ENCODE measurements around the gene THSD4. TPM values are rescaled to one million over a fixed set of nuclear protein-coding genes. Genes with fewer than 3 reads are reported as not detected.

THSD4 gene
- total RNA-seq, 1 donor from 2014 or later, result 5.1 TPM

DNA sequence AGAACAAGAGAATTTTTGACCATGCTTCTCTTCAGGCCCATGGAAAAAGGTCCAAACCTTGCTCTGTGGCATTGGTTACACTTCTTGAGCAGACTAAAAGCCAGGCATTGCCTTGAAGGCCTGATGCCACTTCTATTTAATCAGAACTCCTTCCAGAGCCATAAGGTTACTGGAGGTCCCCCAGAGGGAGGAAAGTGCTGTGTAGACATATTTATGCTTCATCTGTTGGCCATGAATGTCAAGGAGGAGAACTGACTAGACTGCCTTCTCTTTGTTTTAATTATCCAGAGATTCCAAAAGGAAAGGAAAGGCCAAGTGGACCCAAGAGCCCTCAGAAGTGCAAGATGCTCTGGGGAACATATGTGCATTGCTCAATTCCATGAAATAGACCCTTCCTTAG, 402.5 kb downstream of the THSD4 start:
- DNase-seq (ENCODE audit: low spot score), result no peak

DNA sequence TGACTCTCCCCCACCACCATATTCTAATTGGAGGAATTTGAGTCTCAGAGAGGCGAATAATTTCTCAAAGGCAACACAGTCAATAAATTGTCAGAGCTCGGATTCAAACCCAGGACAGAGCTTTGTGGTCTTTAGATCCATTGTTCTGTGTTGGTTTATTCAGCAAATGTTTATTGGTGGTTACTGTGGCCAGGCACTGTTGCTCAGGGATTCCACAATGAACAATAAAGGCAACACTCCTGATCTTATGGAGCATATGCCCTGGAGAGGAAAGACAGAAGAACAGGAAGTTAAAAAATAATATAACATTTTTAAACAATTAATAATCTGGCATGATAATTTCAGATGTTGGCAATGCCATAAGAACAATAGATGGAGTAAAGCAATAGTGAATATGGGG, 403.4 kb downstream of the THSD4 start:
- no peak for DNase-seq (ENCODE audit: low spot score)

DNA sequence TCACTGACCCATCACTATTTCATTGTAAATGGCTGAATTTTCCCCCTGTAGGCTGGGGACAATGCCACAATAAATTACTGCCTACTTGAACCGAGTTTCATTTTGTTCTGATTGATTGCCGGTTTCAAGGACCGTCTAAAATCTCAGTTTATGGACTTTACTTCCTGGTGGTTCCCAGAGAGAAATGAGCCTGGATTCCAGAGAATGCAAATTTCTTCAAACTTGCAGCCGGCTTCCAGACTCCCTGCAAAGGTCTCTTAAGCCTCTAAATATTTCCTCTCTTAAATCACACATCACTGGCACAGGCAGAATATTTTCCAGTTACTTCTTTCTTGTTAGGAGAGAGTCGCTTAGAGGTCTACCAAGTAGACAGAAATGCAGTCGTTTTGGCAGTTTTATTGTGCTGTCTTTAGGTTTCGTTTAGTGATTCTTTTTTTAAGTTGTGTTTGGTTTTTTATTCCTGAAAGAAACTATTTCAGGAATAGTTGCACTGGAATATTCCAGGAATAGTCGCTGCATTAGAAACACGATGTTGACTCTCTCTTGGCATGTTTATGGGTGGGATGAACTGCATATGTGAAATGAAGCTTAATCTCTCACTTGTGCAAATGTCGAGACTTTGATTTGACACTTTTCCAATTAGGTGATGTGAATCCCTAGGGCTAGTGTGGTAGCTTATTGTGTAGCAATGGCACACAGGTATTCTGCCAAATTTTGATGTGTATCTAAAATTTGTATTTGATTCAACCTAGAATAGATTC, 411.0 kb downstream of the THSD4 start:
- no peak for DNase-seq (ENCODE audit: low spot score)

DNA sequence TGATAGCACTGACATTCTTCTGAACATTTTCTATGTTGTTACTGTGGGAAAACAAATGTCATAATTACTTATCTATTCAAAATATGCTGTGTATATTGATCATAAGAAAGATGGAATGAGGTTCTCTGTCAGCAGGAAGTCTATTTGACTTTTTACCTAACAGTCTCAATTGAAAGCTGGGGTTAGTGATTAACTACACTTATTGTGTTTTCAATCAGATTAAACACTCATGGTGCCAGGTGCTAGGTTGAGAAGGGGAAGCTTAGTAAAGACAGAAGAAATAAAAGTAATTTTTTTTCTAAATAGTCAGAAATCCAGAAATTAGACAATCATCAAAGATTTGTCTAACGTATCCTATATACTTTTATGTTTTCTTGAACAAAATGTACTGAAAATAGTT, 414.1 kb downstream of the THSD4 start:
- DNase-seq (ENCODE audit: low spot score), result no peak

DNA sequence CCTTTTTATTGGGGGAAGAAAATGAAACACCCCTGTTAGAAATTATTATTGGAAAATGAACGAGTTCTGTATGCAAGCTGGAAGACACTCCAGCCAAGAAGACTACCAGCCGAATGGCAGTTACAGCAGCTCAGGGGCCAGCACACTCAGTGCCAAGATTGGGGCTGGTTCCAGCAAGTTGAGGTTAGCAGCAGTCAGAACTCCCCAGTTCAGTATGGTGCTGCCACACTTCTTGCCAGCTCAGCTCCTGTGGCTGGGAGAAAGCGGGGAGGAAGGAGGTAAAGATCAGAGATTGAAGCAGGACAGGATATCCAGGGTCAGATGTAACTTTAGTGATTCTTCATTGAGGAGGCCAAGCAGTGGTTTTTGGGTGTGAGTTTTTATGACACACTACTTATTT, 414.8 kb downstream of the THSD4 start:
- DNase-seq (ENCODE audit: low spot score), result no peak

DNA sequence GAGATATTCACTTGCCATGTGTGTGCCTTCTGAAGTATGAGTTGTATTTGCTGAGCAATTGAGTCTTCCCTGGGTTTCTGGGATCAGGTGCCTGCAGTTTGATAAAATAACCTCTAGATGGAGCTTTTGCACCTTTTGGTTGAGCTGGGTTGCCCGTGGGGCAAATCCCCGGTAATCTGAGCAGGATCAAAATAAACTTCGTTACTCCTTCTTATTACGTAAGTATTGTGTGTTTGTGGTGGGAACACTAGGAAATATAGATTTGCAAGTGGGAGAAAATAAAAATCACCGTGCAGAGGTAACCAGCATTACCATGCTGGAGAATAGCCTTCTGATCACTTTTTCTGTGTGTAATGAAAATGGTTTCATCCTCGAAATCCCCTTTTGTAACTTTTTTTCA, 417.7 kb downstream of the THSD4 start:
- DNase-seq (ENCODE audit: low spot score), result no peak

DNA sequence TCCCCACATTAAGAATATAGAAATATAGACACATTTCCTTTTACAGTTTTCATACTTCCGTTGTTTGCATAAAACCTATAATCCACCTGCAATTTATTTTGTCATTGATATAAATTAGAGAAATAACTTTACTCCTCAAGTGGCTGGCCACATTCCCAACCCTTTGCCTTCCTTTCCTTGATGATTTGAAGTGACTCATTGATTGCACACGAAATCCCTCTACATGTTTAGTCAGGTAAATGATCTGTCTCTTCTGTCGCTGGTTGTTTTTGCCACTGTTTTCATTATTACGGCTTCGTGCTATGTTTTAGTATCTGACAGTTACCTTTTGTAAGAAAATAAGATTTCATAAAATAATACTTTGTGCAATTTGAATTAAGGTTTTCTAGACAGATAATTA, 422.9 kb downstream of the THSD4 start:
- DNase-seq (ENCODE audit: low spot score), result no peak

DNA sequence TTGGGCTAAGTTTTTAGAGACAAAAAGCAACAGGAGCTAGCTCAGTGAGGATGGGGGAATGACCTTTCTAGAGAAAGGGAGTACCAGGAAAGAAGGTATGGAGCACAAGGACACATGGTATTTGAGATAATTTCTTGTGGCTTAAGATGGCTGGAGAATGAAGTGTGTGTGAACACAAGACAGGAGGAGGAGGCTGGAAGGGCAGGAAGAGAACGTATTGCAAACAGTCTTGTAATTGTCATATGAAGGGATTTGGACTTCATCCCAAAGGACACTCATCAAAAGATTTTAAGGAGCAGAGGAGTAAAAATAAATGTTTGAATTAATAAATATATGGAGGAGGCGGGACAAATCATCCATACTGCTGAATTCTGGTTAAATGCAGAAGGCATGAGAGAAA, 426.5 kb downstream of the THSD4 start:
- DNase-seq (ENCODE audit: low spot score), result no peak

DNA sequence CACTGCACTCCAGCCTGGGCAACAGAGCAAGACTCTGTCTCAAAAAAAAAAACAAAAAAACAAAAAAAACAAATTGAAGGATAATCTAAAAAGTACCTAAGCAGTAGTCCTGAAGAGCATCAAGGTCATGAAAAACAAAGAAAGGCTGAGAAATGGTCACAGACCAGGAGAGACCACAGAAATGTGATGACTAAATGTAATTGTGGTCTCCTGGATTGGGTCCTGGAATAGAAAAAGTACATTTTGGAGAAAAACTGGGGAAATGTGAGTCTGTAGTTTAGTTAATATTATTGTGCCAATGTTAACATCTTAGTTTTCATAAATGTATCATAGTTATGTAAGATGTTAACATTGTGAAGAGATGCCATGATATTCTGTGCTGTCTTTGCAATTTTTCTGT, 427.6 kb downstream of the THSD4 start:
- DNase-seq (ENCODE audit: low spot score), result no peak

DNA sequence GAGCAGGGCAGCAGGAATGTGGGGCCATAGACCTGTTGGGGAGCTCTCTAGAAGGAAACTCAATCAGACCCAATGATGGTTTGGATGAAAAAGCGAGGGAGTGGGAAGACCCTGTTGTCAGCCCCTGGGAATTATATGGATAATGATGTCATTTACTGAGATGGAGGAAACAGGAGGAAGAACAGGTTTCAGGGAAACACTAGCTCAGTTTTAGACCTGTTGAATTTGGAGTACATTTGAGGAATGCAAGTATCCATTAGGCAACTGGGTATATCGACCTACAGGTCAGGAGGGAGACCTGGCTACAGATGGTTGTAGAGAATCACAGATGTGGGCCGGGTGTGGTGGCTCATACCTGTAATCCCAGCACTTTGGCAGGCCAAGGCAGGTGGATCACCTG, 428.1 kb downstream of the THSD4 start:
- no peak for DNase-seq (ENCODE audit: low spot score)

DNA sequence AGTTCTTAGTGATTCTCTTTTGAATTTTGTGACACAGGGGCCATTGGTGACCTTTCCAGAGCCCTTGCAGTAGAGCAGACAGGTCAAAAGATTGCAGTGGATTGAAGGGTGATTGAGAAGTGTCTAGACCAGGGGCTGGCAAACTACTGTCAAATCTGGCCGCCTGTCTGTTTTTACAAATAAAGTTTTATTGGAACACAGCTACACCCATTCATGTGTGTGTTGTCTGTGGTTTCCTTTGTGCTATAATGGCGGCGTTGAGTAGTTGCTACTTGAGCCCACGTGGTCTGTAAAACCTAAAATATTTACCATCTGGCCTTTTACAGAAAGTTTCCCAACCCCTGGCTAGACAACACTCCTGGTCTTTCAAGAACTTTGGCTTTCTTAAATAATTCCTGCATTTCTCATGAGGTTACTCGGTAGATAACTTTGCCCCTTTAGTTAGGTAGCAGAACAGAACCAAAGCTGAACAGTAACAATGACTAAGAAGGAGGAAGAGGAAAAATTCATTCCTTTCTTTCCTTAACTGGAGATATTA, 430.0 kb downstream of the THSD4 start:
- DNase-seq (ENCODE audit: low spot score), result no peak

DNA sequence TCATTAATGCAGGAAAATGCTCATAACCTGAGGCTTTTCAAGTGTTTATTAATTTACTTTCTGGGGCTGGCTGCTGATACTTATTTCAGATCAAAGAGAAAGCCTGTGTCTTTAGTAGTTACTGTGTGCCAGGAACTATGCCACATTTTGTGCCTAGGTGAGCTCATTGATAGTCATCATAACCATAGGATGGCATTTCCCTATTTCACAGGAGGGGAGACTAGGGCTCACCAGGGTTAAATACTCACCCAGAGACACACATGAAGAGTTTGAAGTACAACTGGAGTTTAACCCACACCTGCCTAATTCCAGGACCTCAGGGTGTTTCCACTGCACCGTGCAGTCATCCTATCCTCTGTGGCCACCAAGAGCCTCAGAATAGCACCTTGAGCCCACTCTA, 430.7 kb downstream of the THSD4 start:
- no peak for DNase-seq (ENCODE audit: low spot score)

DNA sequence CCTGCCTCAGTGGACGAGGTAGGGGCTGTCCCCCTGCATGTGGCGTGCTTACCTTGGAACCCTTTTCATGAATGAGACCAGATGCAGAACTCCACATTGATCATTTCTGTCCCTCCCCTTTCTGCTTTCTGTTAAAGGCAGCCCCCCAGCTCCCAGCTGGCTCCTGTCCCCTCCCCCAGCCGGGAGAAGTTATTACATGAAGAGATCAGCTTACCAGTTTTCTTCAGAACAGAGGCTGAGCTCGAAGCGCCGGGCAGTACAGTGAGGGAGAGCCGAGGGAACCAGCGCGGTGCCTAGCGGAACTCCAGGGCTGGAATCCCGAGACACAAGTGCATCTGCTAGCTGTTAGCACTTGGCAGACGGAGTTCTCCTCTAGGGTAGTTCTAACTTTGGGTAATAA, 431.7 kb downstream of the THSD4 start:
- no peak for DNase-seq (ENCODE audit: low spot score)

DNA sequence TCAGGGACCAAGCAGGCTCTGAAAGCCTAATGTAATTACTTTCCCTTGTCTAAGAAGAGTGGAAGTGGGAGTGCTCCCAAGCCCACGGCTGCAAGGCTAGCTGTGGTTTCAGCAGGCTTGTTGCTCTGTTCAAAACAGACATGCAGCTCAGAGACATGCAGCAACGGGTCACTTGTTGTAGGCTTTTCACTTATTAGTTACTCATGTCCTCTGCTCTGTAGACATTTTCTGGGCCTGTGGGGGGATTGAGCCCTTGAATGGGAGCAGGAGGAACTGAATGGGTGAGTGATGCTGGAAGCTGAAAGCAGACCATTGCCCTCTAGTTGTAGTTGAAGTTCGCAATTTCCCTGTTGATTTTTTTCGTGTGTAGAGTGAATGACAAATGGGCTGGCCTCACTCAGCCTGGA, 433.1 kb downstream of the THSD4 start:
- no peak for DNase-seq (ENCODE audit: low spot score)

DNA sequence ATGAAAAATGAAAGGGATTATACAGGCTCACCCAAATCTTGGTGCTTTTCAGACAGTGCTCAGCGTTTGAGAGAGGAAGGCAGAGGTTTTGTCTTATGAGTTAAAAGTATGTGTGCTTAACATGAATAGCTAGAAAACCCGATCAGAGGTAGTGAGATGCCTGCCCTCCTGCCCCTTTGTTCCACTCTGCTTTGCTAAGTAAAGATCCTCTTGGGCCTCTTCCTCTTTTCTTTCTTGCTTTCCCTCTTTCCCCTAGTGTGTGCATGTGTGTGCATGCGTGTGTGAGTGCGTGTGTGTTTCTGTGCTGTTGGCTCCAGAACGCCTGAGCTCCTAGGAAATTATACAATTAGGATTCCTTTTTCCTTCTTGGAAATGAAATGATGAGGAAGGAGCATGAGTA, 433.8 kb downstream of the THSD4 start:
- no peak for DNase-seq (ENCODE audit: low spot score)

DNA sequence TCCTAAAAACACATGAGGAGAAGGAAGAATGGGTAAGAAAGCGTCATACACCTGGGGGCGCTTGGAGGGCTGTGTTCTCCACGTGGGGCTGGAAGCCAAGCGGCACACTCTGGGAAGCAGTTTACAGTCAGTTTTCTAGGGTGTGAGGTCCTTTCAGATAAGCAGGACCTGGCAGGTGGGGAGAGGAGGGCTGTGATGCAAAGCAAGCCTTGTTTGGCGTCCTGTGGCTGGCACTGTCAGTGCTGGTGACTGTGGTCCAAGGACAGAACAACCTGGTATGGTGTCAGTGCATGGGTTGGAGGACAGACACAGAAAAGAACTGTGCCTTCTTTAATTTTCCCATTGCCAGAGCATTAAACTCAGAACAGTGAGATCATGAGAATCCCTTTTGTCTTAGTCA, 434.4 kb downstream of the THSD4 start:
- no peak for DNase-seq (ENCODE audit: low spot score)

DNA sequence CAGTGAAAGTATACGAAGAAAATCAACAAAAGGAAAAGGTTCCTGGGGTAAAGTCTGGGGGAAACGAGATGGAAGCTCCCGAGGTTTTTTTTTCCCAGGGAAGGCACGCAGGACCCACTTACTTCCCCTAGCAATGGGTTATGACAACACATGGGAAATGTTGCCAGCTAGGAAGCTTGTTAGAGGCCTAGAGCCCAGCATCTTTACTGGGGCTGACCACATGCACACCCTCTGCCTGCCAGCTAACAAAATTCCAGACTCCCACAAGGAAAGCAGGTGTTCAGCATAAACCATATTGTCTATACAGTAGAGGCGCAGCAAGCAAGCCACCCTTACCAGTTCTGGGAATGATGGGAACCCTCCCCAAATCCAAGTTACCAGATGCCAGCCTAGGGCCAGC, 436.3 kb downstream of the THSD4 start:
- DNase-seq (ENCODE audit: low spot score), result no peak

DNA sequence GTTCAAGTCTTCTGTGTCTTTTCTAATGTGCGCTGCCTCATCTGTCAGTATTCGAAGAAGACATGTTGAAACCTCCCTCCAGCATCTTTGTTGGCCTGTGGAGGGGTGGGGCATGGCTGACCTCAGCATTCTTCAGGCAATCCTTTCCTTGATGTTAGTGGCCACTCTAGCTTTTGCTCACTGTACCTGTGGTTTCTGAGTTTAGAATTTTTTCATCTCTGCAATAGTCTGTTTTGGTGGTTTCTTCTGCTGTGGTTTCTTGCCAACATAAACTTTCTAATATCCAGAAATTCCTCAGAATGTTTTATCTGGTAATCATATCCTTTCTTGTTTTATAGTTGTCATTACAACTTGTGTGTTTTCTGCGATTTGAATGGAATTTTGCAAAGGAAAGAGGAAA, 443.8 kb downstream of the THSD4 start:
- DNase-seq (ENCODE audit: low spot score), result no peak

DNA sequence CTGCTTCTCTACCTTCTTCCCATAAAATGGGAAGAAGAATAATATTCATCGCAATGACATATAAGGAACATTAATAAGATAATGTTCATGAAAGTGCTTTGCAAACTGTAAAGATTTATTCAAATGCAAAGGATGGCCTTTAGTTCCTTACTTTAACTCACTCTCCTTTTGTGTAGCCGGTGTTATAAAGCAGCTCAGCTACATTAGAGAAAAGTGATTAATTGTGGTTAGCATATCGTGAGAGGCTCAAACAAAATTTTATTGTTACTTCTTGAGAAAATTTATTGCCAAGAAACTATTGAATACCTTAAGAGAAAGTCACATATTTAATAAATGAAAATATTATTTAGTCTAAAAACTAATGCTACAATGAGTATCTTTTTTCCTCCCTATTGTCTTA, 444.3 kb downstream of the THSD4 start:
- no peak for DNase-seq (ENCODE audit: low spot score)

DNA sequence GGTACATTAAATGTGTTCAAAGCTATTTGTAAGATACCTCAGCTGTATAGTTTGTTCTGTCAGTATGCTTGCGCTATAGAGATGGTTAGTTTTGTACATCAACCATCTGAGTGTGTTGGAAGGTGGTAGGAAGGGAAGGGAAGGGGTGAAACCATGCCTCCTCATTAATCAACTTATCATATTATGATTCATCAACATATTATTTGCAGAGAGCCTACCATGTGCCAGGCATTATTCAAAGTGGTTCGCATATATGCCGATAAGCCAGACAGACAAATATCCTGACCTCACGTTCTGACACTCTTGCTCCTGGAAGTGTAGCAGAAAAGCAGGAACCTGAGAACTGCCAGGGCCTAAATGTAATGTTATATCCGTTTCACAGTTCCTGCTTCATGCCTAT, 447.0 kb downstream of the THSD4 start:
- no peak for DNase-seq (ENCODE audit: low spot score)

DNA sequence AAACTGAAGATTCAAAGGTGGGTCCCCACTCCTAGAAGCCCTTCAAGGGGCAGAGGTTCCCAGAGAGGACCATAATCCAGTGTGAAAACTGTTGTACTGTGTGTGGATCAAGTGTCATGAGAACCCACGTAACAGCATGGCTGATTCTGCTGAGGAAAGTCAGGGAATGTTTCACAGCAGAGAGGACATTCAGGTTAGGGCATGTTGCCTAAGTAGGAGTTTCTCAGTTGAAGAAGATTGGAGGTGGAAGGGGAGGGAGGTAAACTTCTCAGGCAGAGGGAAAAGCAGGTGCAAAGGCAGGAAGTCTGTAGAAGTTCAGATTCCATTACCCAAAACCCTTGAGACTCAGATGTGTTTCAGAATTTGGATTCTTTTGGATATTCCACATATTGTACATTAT, 448.9 kb downstream of the THSD4 start:
- DNase-seq (ENCODE audit: low spot score), result no peak

DNA sequence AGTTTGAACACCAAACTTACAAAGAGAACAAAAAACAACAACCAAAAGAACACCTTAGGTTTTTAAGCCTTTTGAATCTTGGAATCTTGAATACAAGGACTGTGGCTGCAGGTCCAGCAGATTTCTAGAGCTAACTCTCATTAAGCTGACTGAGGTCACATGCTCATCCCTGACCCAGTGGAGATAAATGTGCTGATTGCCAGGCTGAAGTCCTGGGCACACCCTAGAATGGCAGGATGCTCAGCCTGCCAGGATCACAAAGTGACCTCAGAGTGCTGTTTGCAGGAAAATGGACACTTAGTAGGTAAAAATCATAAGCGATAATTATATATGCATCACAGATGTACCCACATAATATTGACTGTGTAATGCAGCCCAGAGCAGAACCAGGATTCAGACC, 449.7 kb downstream of the THSD4 start:
- no peak for DNase-seq (ENCODE audit: low spot score)

DNA sequence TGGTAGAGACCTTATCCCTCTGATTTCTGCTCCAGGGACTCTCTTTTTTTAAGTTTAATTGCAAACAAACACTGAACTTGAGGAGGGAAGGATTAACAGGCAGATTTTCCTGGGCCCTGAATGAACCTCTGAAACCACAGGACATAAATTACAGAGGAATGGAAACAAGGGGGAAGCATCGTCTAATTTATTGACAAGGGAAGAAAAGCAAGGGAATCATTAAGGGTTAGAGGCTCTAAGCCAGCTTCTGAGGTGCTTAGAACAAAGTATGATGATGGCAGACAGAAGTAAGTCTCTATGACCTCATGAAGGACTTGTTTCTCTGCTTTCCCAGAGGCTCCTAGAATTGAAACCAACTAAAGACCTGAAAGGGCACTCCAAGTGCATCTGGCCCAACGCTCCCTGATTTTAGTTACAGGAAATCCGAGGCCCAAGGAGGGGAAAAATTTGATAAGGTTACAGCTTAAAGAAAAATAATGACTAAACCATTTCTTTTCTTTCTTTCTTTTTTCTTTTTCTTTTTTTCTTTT, 450.4 kb downstream of the THSD4 start:
- DNase-seq (ENCODE audit: low spot score), result no peak

Measured in mesenteric fat pad (tissue), 1 donor.